Frontal cortex (tissue), 4 donors: Measurements from ENCODE around the gene FDXR. TPM values are rescaled to one million over a fixed set of nuclear protein-coding genes. Genes with fewer than 3 reads are reported as not detected.
"Not testable (repeated sequence)": the region's sequence is repeated elsewhere in the genome, so short reads cannot be mapped to it uniquely, and the experiment has no call there.

Experiments
- DNase-seq, 2 donors: peaks; one replicate each; pipeline ENCODE4 v3.0.0; 2012; ENCODE audit warnings: low spot score in 2 of 2
- FAIRE-seq: peaks from 2 replicates; lab custom pipeline; 2012; peaks lifted over from hg19 to GRCh38; lab: Jason Lieb, UNC
- total RNA-seq: library from RNA; depleted of rRNA; stranded (reverse); fragments of >200 nt; gene quantifications from one replicate; pipeline ENCODE4 v1.2.3, GENCODE V29; 2014
- donor health status: control.
- donor health status: control.
- donor health status: control.

The FDXR gene
- total RNA-seq, 1 donor from 2014 or later: 2.4 TPM

GRCh38 chr17:74874615-74875037 is 1.8 kb upstream of the FDXR start:
- no peak for FAIRE-seq
- no peak for DNase-seq

GRCh38 chr17:74873874-74874614 is 1.2 kb upstream of the FDXR start:
- FAIRE-seq: no peak
- no peak for DNase-seq

DNA sequence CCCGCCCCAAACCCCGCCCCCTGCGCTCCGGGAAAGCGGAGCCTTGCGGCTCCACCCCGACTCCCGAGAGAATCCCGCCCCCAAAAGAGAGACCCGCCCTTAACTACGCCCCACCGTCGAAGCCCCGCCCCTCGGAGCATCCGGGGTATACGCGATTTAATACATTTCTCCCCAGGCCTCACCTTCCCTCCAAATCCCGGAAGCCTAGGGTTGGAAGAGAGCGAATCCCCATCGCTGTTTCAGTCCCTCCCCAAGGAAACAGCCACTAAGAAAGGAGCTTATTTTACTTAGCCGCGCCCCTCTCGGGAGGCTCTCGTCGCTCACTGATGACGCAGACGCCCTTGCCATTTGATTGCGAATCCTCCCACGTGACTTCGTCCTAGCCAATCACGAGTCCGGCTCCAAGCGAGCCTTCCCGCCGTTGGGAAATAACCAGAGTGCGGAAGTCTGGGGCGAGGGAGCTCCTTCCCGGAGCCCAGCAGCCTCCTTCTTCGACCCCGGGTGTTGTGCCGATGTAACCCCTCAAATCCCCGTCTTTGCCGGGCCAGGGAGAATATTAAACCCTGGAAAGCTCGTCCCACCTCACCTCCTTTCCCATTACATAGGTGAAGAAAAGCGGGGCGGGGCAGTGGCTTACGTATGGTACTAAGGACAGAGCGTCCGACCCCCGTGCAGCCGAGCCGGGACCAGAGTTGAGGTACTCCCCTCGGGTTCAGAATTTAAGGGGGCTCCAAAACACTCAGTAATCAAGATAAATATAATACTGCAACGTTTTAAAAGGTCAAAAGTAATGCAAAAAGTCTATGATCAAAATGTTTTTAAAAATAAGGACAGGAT is 461 bp upstream of the FDXR start:
- peak; percentile 95 for FAIRE-seq
- peak; percentile 100 for DNase-seq

DNA sequence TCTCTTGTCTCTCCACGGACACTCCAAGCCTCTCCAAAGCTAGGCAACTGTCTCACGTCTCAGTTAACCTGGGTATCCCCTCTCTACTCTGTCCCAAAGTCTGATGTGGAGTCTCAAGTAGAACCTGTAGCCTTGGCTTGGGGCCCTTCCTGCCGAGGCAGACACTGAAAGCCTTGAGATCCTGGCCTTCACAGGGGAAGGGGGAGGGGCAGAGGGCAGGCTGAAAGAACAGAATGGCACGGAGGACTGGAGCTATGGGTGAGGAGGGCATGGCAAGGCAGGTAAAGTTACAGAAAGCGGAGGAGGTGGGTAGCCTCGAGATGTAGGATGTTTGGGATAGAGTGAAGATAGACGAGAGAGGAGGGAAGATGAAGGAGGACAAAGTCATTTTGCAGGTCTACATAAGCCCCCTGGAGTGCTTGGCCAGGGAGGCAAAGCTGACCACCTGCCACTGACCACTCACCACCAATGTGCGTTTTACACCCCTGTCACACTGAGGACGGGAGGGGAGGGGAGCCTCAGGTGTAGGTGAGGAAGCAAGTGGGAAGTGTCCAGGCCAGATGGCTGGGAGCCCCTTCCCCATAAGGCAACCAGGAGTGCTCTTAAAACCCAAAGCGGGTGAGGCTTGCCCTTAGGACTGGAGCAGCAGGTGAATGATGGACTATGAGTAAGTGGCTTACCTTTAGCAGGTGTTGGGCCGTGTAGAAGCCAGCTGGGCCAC is 1.3 kb downstream of the FDXR start:
- FAIRE-seq (no peak), DNase-seq (no peak)

- DNase-seq (no peak), FAIRE-seq (no peak)
These were observed 2.3 kb downstream of the FDXR start for GRCh38 chr17:74870512-74870911.

GRCh38 chr17:74870028-74870427 is 2.8 kb downstream of the FDXR start:
- DNase-seq, FAIRE-seq: not testable (repeated sequence)

GRCh38 chr17:74868908-74869255 is 3.9 kb downstream of the FDXR start:
- DNase-seq (no peak), FAIRE-seq (no peak)

DNA sequence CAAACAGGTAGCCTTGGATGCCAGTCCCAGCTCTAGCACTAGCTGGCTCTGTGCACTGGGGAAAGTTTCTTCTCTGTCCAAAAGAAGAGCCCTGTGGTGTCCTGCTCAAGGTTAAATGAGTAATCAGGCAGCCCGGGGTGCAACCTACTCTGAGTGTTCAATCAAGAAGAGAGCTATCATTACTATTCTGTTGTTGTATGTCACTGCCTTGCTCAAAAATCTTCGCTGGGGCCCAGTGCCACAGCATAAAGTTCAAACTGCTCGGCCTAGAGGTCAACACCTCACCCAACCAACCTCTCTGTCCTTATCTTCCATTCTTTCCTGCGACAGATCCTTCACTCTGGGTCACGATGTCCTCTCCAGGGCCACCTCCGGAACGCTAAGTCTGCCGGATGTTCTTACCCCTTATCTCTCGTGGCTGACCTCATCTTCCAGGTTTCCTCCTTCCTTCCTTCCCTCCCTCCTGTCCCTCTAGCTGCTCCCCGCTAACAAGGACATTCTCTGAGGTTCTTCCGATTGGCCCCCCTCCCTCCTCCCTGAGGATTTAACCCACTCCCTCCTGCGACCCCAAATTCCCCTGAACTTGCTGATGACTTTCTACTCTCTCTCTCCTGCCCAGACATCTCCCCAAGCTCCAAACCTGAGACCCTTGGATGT is 4.4 kb downstream of the FDXR start:
- FAIRE-seq: no peak
- no peak for DNase-seq

DNA sequence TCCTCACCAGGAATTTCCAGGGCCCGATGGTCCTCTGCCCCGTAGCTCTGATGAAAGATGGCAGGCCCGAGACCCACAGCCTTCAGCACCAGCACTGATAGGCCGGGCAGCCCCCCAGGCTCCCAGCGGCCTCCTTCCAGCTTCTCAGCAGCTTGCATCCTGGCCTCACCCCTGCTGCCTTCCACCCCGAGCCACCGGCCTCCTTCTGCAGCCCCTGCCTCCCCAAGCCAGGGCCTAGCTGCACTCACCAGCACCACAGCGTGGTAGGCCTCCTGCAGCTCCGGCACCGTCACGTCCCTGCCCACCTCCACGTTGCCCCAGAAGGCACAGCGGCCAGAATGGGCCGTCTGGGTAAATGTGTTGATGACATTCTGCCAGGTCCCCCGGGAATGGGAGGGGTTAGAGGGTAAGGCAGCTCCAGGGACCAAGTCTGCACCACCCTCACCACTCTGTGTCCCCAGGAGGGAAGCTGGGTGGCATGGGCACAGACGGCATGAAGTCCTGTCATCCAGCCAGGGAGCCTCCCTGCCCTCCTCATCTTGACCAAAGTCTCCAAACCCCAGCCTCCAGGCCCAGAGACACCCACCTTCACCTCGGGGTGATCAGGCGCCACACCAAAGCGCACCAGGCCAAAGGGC is 6.5 kb downstream of the FDXR start:
- no peak for DNase-seq
- no peak for FAIRE-seq

DNA sequence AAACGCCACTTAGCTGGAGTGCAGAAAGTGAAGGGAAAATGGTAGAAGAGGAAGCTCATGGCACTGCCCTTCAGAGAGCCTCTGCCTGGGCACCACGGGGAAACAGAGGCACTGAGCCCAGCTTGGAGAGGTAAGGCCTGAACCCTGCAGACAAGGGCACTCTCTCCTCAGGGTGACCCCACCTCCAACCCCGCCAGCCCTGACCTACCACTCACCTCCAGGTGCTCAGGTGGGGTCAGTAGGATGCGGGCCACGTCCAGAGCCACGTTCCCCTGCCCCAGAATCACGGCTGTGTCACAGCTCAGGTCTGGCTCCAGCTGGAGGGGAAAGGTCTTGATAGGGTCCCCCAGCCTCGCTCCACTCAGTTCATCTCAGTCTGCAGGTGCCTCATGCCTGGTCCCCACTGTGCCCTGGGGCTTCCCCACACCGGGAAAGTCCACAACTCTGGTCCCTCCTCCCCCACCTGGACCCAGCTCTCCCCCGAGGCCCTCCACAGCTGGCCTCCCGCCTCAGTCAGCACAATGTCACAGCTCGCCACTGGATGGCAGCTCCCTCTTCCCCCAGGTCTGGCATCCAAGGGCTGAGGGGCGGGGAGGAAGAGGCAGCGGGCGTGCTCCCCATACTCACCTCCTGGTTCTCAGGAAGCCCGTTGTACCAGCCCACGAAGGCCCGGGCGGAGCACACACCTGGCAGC is 7.1 kb downstream of the FDXR start:
- no peak for FAIRE-seq
- DNase-seq: no peak

- FAIRE-seq: no peak
- peak; percentile 86 to 92 for DNase-seq
These were observed 7.9 kb downstream of the FDXR start for GRCh38 chr17:74864866-74865395.

GRCh38 chr17:74864297-74864865 is 8.4 kb downstream of the FDXR start:
- FAIRE-seq: no peak

GRCh38 chr17:74863420-74864296 is 9.1 kb downstream of the FDXR start:
- no peak for FAIRE-seq
- DNase-seq: no peak

More at GRCh38 chr17:74864297-74864865, 8.4 kb downstream of the FDXR start:
- no peak for DNase-seq

GRCh38 chr17:74862919-74863318 is 9.9 kb downstream of the FDXR start:
- DNase-seq: no peak
- FAIRE-seq: no peak

DNA sequence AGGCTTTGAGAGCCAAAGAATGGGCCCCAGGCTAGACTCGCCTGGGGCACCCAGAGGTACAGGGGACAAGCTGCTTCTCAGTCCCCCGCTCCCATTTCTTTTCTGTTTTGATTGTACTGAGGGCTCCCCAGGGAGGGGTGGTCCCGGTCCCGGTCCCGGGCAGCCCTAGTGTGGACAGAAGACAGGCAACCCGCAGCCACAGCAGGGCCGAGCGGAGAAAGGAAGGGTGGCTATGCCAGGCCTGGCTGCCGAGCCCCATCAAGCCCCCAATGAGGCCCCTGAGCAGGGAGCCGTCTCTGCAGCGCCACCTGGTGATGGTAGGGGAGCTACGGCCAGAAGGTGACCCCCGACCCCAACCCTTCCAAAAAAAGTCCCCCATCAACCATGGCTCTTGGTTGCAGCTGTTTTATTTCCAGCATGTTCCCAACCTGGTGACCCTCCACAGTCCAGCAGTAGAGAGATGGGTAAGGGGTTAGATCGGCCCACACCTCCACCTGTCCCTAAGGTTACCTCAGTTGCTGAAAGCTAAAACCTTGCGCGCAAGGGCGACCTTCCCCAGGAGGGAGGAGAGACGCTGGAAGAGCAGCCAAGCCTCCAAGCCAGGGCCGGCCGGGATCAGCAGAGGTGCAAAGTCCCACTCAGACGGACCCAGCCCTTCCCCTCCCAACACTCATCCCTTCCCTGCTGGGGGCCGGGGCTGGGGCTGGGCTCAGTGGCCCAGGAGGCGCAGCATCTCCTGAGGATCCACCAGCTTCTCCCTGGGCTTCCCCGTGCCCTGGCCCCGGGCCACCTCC is 10.5 kb downstream of the FDXR start:
- no peak for FAIRE-seq
- peak; percentile 78 to 83 for DNase-seq

GRCh38 chr17:74861662-74862107 is 11.1 kb downstream of the FDXR start:
- FAIRE-seq: no peak
- DNase-seq: no peak
